H1 (cell line): Measurements from ENCODE around the gene CHRNA9. TPM values are rescaled to one million over a fixed set of nuclear protein-coding genes. Genes with fewer than 3 reads are reported as not detected.

Experiments
- CTCF ChIA-PET: fragments of 300-600 bp; sonication (Branson Sonifier 250); formaldehyde crosslinking; loops from one replicate; lab custom pipeline; 2021; ENCODE audit not compliant: partially characterized antibody; lab: Charles Lee
- POLR2A ChIA-PET: fragments of 300-600 bp; sonication (Branson Sonifier 250); formaldehyde crosslinking; loops from one replicate; lab custom pipeline; 2021; ENCODE audit warnings: inconsistent platforms; ENCODE audit not compliant: partially characterized antibody; lab: Charles Lee
- DNase-seq, 2 experiments: peaks; one replicate each; pipeline versions ENCODE4 v3.0.0 to v3.0.0-alpha.2; 2010 to 2022; ENCODE audit warnings: low spot score in 2 of 2, low read depth in 1 of 2, mixed read lengths in 1 of 2
- FAIRE-seq: peaks from 2 replicates; lab custom pipeline; 2011; peaks lifted over from hg19 to GRCh38; lab: Jason Lieb, UNC
- H2AFZ ChIP-seq: 2 replicates; pipeline ENCODE4 v1.8.1; 2012; ENCODE audit warnings: low read length, inconsistent platforms
- H2AK5ac ChIP-seq: 2 replicates; pipeline ENCODE4 v1.6.1; 2013; ENCODE audit warnings: low read depth, low read length
- H2BK120ac ChIP-seq: replicated peaks from 2 replicates; pipeline ENCODE3; 2013; ENCODE audit warnings: low read depth, low read length, inconsistent platforms
- H2BK12ac ChIP-seq: 2 replicates; pipeline ENCODE4 v1.6.1; 2013; ENCODE audit warnings: low read depth, low read length
- H2BK15ac ChIP-seq: 2 replicates; pipeline ENCODE4 v1.6.1; 2013; ENCODE audit warnings: low read length
- H2BK20ac ChIP-seq: 2 replicates; pipeline ENCODE4 v1.6.1; 2013; ENCODE audit warnings: low read length
- H2BK5ac ChIP-seq: 2 replicates; pipeline ENCODE4 v1.6.1; 2013; ENCODE audit warnings: low read depth, low read length
- H3K14ac ChIP-seq: 2 replicates; pipeline ENCODE4 v1.6.1; 2013; ENCODE audit warnings: inconsistent platforms; ENCODE audit not compliant: insufficient read length
- H3K18ac ChIP-seq: 2 replicates; pipeline ENCODE4 v1.6.1; 2013; ENCODE audit warnings: low read length; ENCODE audit errors: extremely low read depth
- H3K23ac ChIP-seq: 2 replicates; pipeline ENCODE4 v1.6.1; 2013; ENCODE audit warnings: inconsistent platforms; ENCODE audit not compliant: insufficient read length
- H3K23me2 ChIP-seq: 2 replicates; pipeline ENCODE4 v1.6.1; 2013; ENCODE audit warnings: low read depth, low read length
- H3K27ac ChIP-seq: 2 replicates; pipeline ENCODE4 v1.6.1; 2011; ENCODE audit warnings: low read depth, low read length, inconsistent platforms
- H3K27me3 ChIP-seq, 4 experiments: replicated peaks in 1 of 4; 1 replicate in 1 of 4; 2 replicates in 3 of 4; pipeline versions ENCODE4 v1.6.1 to v1.8.1; 2011 to 2013; ENCODE audit warnings: low read length in 3 of 4, mild to moderate bottlenecking in 3 of 4, inconsistent platforms in 2 of 4, mixed read lengths in 2 of 4, moderate library complexity in 1 of 4; ENCODE audit not compliant: control insufficient read depth in 3 of 4, insufficient read depth in 3 of 4; ENCODE audit errors: extremely low read depth in 1 of 4
- H3K36me3 ChIP-seq, 4 experiments: 2 replicates each; pipeline versions ENCODE4 v1.6.1 to v1.8.1; 2011 to 2013; ENCODE audit warnings: mild to moderate bottlenecking in 4 of 4, low read length in 3 of 4, moderate library complexity in 2 of 4, control low read depth in 1 of 4, inconsistent platforms in 1 of 4; ENCODE audit not compliant: insufficient read depth in 4 of 4, control insufficient read depth in 2 of 4
- H3K4ac ChIP-seq: replicated peaks from 2 replicates; pipeline ENCODE3; 2013; ENCODE audit warnings: low read length, low read depth, mixed read lengths, inconsistent platforms; ENCODE audit not compliant: insufficient read length
- H3K4me1 ChIP-seq, 4 experiments: replicated peaks in 1 of 4; 1 replicate in 1 of 4; 2 replicates in 3 of 4; pipeline versions ENCODE4 v1.6.1 to v1.8.1; 2011 to 2013; ENCODE audit warnings: low read length in 3 of 4, inconsistent platforms in 2 of 4, mixed read lengths in 1 of 4; ENCODE audit not compliant: insufficient read depth in 4 of 4, control insufficient read depth in 3 of 4
- H3K4me2 ChIP-seq, 2 experiments: 2 replicates each; pipeline versions ENCODE4 v1.6.1 to v1.8.1; 2011 to 2013; ENCODE audit warnings: low read depth in 2 of 2, low read length in 2 of 2, control low read depth in 1 of 2, inconsistent platforms in 1 of 2, mild to moderate bottlenecking in 1 of 2; ENCODE audit not compliant: insufficient read depth in 1 of 2
- H3K4me3 ChIP-seq, 4 experiments: fragments of 200-600, 300-600 bp in 1 of 4; sonication (generic), shearing (Covaris generic), sonication (Bioruptor Twin) in 1 of 4; 2 replicates each; pipeline versions ENCODE4 v1.5.1 to v1.8.1; 2011 to 2016; ENCODE audit warnings: low read length in 4 of 4, low read depth in 3 of 4, control low read depth in 2 of 4, inconsistent platforms in 2 of 4, mild to moderate bottlenecking in 2 of 4, mixed read lengths in 1 of 4, moderate library complexity in 1 of 4; ENCODE audit not compliant: insufficient read depth in 2 of 4; ENCODE audit errors: extremely low read depth in 1 of 4
- H3K56ac ChIP-seq: replicated peaks from 2 replicates; pipeline ENCODE3; 2013; ENCODE audit warnings: low read depth, mild to moderate bottlenecking, mixed read lengths, low read length, inconsistent platforms; ENCODE audit not compliant: insufficient read length
- H3K79me1 ChIP-seq: 2 replicates; pipeline ENCODE4 v1.6.1; 2013; ENCODE audit warnings: low read depth, low read length, control low read depth
- H3K79me2 ChIP-seq, 2 experiments: 2 replicates each; pipeline versions ENCODE4 v1.6.1 to v1.8.1; 2012 to 2013; ENCODE audit warnings: low read length in 2 of 2, mild to moderate bottlenecking in 2 of 2, inconsistent platforms in 1 of 2; ENCODE audit not compliant: insufficient read depth in 2 of 2, control insufficient read depth in 1 of 2
- H3K9ac ChIP-seq, 4 experiments: replicated peaks in 1 of 4; 1 replicate in 1 of 4; 2 replicates in 3 of 4; pipeline versions ENCODE4 v1.6.1 to v1.8.1; 2011 to 2013; ENCODE audit warnings: low read depth in 3 of 4, low read length in 3 of 4, control low read depth in 2 of 4, mild to moderate bottlenecking in 2 of 4, moderate library complexity in 2 of 4, inconsistent platforms in 1 of 4; ENCODE audit errors: extremely low read depth in 1 of 4
- H3K9me3 ChIP-seq, 2 experiments: 2 replicates each; pipeline versions ENCODE4 v1.6.1 to v1.8.1; 2012 to 2013; ENCODE audit warnings: mild to moderate bottlenecking in 2 of 2, moderate library complexity in 2 of 2, control low read depth in 1 of 2, inconsistent platforms in 1 of 2, low read depth in 1 of 2, low read length in 1 of 2, mixed read lengths in 1 of 2; ENCODE audit not compliant: insufficient read depth in 2 of 2
- H4K20me1 ChIP-seq, 2 experiments: replicated peaks in 1 of 2; 2 replicates each; pipeline versions ENCODE3 to v1.8.1; 2011 to 2013; ENCODE audit warnings: inconsistent platforms in 2 of 2, low read length in 2 of 2, mild to moderate bottlenecking in 1 of 2; ENCODE audit not compliant: insufficient read depth in 2 of 2, control insufficient read depth in 1 of 2
- H4K5ac ChIP-seq: 2 replicates; pipeline ENCODE4 v1.6.1; 2013; ENCODE audit warnings: low read length, low read depth, mixed read lengths, inconsistent platforms; ENCODE audit not compliant: insufficient read length
- H4K8ac ChIP-seq: 2 replicates; pipeline ENCODE4 v1.8.0; 2013; ENCODE audit warnings: mild to moderate bottlenecking, moderate library complexity, low read length, inconsistent platforms; ENCODE audit not compliant: insufficient read depth; ENCODE audit errors: extremely low read depth
- H4K91ac ChIP-seq: replicated peaks from 2 replicates; pipeline ENCODE3; 2013; ENCODE audit warnings: low read length, mixed read lengths, inconsistent platforms; ENCODE audit not compliant: insufficient read length
- ASH2L ChIP-seq: fragments of 200-600, 300-600 bp; sonication (generic); IDR thresholded peaks from one replicate; pipeline ENCODE4 v1.7.1; 2017; ENCODE audit warnings: low read length
- BACH1 ChIP-seq: IDR thresholded peaks from 2 replicates; pipeline ENCODE4 v1.6.1; 2012; ENCODE audit warnings: low read length, improper control_type of control experiment
- KDM1A ChIP-seq: fragments of 200-600, 300-600 bp; sonication (generic); IDR thresholded peaks from 2 replicates; pipeline ENCODE4 v1.7.1; 2016; ENCODE audit warnings: mild to moderate bottlenecking, low read length, borderline replicate concordance
- MAX ChIP-seq: IDR thresholded peaks from 2 replicates; pipeline ENCODE4 v1.6.1; 2012; ENCODE audit warnings: inconsistent platforms
- PHF8 ChIP-seq: fragments of 200-600 bp; sonication (generic); conservative IDR thresholded peaks from 2 replicates; pipeline ENCODE4 v1.7.1; 2012; ENCODE audit warnings: low read depth, mild to moderate bottlenecking, inconsistent platforms, low read length, moderate library complexity
- RAD21 ChIP-seq, 2 experiments: IDR thresholded peaks in 1 of 2; conservative IDR thresholded peaks in 1 of 2; 2 replicates each; pipeline ENCODE4 v1.6.1; 2011; ENCODE audit warnings: low read depth in 2 of 2, low read length in 2 of 2, improper control_type of control experiment in 1 of 2, inconsistent platforms in 1 of 2, mild to moderate bottlenecking in 1 of 2, moderate library complexity in 1 of 2
- TBP ChIP-seq: IDR thresholded peaks from 2 replicates; pipeline ENCODE4 v1.6.1; 2011; ENCODE audit warnings: low read depth, low read length, improper control_type of control experiment
- WGBS, 2 experiments: shearing (Covaris generic) in 1 of 2; methylation state at CpG; one replicate each; pipeline versions ENCODE4 v1.1.6 to v1.1.7; 2013 to 2015; ENCODE audit warnings: low lambda C conversion rate in 2 of 2, mixed read lengths in 2 of 2, inconsistent platforms in 1 of 2, low coverage in 1 of 2, missing lambda C conversion rate in 1 of 2; ENCODE audit not compliant: insufficient replicate concordance in 2 of 2, insufficient coverage in 1 of 2, insufficient read length in 1 of 2; ENCODE audit errors: extremely low coverage in 1 of 2, missing lambda C conversion rate in 1 of 2; 5-methylcytosine and 5-hydroxymethylcytosine counted together
- long read RNA-seq, 2 experiments: library from RNA in 1 of 2; library from capped mRNA in 1 of 2; stranded (forward); transcript quantifications; one replicate each; pipeline ENCODE4 v2.0.0, GENCODE V29; 2021; ENCODE audit warnings: inconsistent platforms in 1 of 2
- polyA minus RNA-seq, 3 experiments: library from RNA; depleted of rRNA, polyadenylated mRNA; stranded (reverse); fragments of >200 nt; gene quantifications; 1 replicate in 2 of 3; 2 replicates in 1 of 3; pipeline ENCODE4 v1.2.3, GENCODE V29; 2011
- polyA plus RNA-seq, 7 experiments: library from polyadenylated mRNA; depleted of rRNA in 3 of 7; stranded (reverse) in 5 of 7; unstranded in 2 of 7; fragments of >200 nt in 5 of 7; fragments of 200-250 nt in 2 of 7; gene quantifications; 1 replicate in 5 of 7; 2 replicates in 1 of 7; 4 replicates in 1 of 7; pipeline versions ENCODE4 v1.2.1 to v1.2.3, GENCODE V29; 2011 to 2013; ENCODE audit warnings: missing spikeins in 2 of 7, mixed read lengths in 2 of 7
- total RNA-seq: library from RNA; stranded (reverse); fragmentation: NEBNext Ultra II Directional; extraction: Animal tissue kit (Norgen Biotek cat#: 25700); gene quantifications from 2 replicates; pipeline ENCODE4 v1.2.1, GENCODE V29; 2021

CHRNA9 gene
- total RNA-seq (1.4 and 1.5 TPM in 2 replicates), polyA plus RNA-seq (2011; rRNA removed) (2.8 and 3.3 TPM in 2 replicates), polyA minus RNA-seq (2011; rRNA and poly(A)+ RNA removed) (4.7 and 5.1 TPM in 2 replicates)
- 4.0 TPM for polyA plus RNA-seq (2011; cell fraction: cytosol; rRNA removed)
- 2.9 TPM for polyA plus RNA-seq (2011; cell fraction: nucleus; rRNA removed)
- 1.7 to 4.8 TPM (median 2.5 TPM) in 4 replicates for polyA plus RNA-seq (2012, experiment 1 of 2)
- 0.16 TPM for polyA plus RNA-seq (2012, experiment 2 of 2)
- 4.5 TPM for polyA plus RNA-seq (2013, experiment 1 of 2)
- polyA plus RNA-seq (2013, experiment 2 of 2) = 4.8 TPM
- polyA minus RNA-seq (2011; cell fraction: cytosol; rRNA and poly(A)+ RNA removed) = 2.1 TPM
- 2.8 TPM for polyA minus RNA-seq (2011; cell fraction: nucleus; rRNA and poly(A)+ RNA removed)
- long read RNA-seq, experiment 1, partial matches to known transcripts = 0 of 1 reads
- long read RNA-seq, experiment 1, other reads (novel, unspliced or antisense) = 1 of 1 reads
- long read RNA-seq, experiment 2, partial matches to known transcripts = 0 of 1 reads
- long read RNA-seq, experiment 2, other reads (novel, unspliced or antisense) = 0 of 1 reads

GRCh38 chr4:40334591-40335524, at the start of gene CHRNA9:
Gene CHRNA9 (plus strand): TSS chr4:40335333. CDS start chr4:40335468, 135 bp downstream.
- Histone ChIP-seq H3K56ac (no peak within 1 kb of the TSS), H2BK15ac (peak within 1 kb of the TSS; percentile 75; the same call in 1 of the 2 replicates), H3K4ac (no peak within 1 kb of the TSS), H2BK20ac (peak within 1 kb of the TSS; percentile 87), H4K91ac (peak within 1 kb of the TSS; percentile 88), H2BK120ac (peak within 1 kb of the TSS; percentile 71), H3K18ac (peak within 1 kb of the TSS; percentile 33; the same call in 1 of the 2 replicates), H3K79me2 (no peaks in the 10 kb centered on the region), H4K20me1 (no peaks in the 10 kb centered on the region), H3K23ac (no peak within 1 kb of the TSS), H2BK5ac (peak within 1 kb of the TSS; percentile 71; the same call in 1 of the 2 replicates), H3K27me3 (no peaks in the 10 kb centered on the region), H3K4me2 (peak within 1 kb of the TSS; percentile 6 to 41; a peak in 3 of 4 replicates), H3K14ac (no peak within 1 kb of the TSS), H3K9me3 (no peaks in the 10 kb centered on the region), H3K27ac (no peak within 1 kb of the TSS), H3K4me3 (peak within 1 kb of the TSS in 1 of 4 experiments; percentile 29; a peak in 2 of 8 replicates), H2AFZ (peak within 1 kb of the TSS; percentile 93), H3K36me3 (no peaks in the 10 kb centered on the region), H2BK12ac (peak within 1 kb of the TSS; percentile 95), H3K9ac (no peak within 1 kb of the TSS; a peak in 1 of 7 replicates), H3K4me1 (peaks cover 6 to 11% (median 8%) of the 10 kb centered on the region in 4 experiments; a peak in 6 of 7 replicates), H3K23me2 (no peaks in the 10 kb centered on the region; the same call in 1 of the 2 replicates), H4K8ac (no peak within 1 kb of the TSS), H4K5ac (no peak within 1 kb of the TSS), H2AK5ac (no peak within 1 kb of the TSS; the same call in 1 of the 2 replicates), H3K79me1 (no peaks in the 10 kb centered on the region)
- peak in 1 of 2 experiments; percentile 67 for DNase-seq
- CTCF ChIA-PET = interaction anchor here (0.5 to 2.0 kb wide), 6 partner anchors 9 to 261 kb away, joined by 3 to 14 read pairs (median 7); no protein-coding TSS in a partner anchor
- POLR2A ChIA-PET = interaction anchor here (0.8 to 1.9 kb wide), 7 partner anchors 10 to 338 kb away, joined by 3 to 6 read pairs (median 3); partner anchors contain the start of gene N4BP2
- 54% methylated on average over 12 of the region's 12 CpGs; no CpG with 5 or more reads in 1 of the 2 experiments for WGBS, 2 experiments
- no peak for FAIRE-seq
- TF ChIP-seq MAX (peak; percentile 71), RAD21 (IDR thresholded peaks at IDR 0.05 in 1 of 2, conservative IDR thresholded peaks at IDR 0.05 in 1 of 2; ENCODE audit: low read depth in 2 of 2, low read length in 2 of 2) (no peak), TBP (peak; percentile 24; the same call in 1 of the 2 replicates), KDM1A (no peak), ASH2L (no peak), PHF8 (0 out of 2 replicates have a peak, but pooled peaks have one; percentile 18), BACH1 (no peak)
